CD8-positive, alpha-beta memory T cell (primary cell): Measurements from ENCODE around the gene NMRK1. TPM values are rescaled to one million over a fixed set of nuclear protein-coding genes. Genes with fewer than 3 reads are reported as not detected.

Source experiments
- CTCF ChIA-PET: fragments of 350-600 bp; sonication (Branson Sonifier 250); formaldehyde crosslinking; loops from one replicate; lab custom pipeline; 2021; ENCODE audit warnings: antibody characterized with exemption; lab: Charles Lee
- POLR2A ChIA-PET: fragments of 350-600 bp; sonication (Branson Sonifier 250); formaldehyde crosslinking; loops from one replicate; lab custom pipeline; 2021; ENCODE audit warnings: antibody characterized with exemption; lab: Charles Lee
- DNase-seq, 5 donors: peaks; one replicate each; pipeline versions ENCODE4 v3.0.0 to v3.0.0-alpha.2; 2020 to 2022; ENCODE audit warnings: mixed read lengths in 1 of 5
- H3K27ac ChIP-seq: one replicate; pipeline ENCODE4 v1.7.0; 2013; ENCODE audit warnings: low read depth, mild to moderate bottlenecking, low read length, moderate library complexity
- H3K27me3 ChIP-seq: 2 replicates; pipeline ENCODE4 v1.7.0; 2013; ENCODE audit warnings: low read length, mild to moderate bottlenecking; ENCODE audit not compliant: insufficient read depth, poor library complexity, severe bottlenecking
- H3K36me3 ChIP-seq: 2 replicates; pipeline ENCODE4 v1.7.0; 2013; ENCODE audit warnings: mild to moderate bottlenecking, low read length, moderate library complexity; ENCODE audit not compliant: insufficient read depth
- H3K4me1 ChIP-seq: 2 replicates; pipeline ENCODE4 v1.7.0; 2013; ENCODE audit warnings: mild to moderate bottlenecking, low read length, moderate library complexity; ENCODE audit not compliant: insufficient read depth
- H3K4me3 ChIP-seq: 2 replicates; pipeline ENCODE4 v1.7.0; 2013; ENCODE audit warnings: mild to moderate bottlenecking, low read length
- H3K9me3 ChIP-seq: 2 replicates; pipeline ENCODE4 v1.7.0; 2013; ENCODE audit warnings: mild to moderate bottlenecking, low read length
- H3K27ac Mint-ChIP-seq, 8 donors: one replicate each; pipeline ENCODE4 v1.8.0; 2020 to 2021; ENCODE audit warnings: mixed read lengths in 8 of 8, mild to moderate bottlenecking in 6 of 8, inconsistent platforms in 3 of 8, moderate library complexity in 3 of 8
- H3K27me3 Mint-ChIP-seq, 2 donors: one replicate each; pipeline ENCODE4 v1.8.0; 2020 to 2021; ENCODE audit warnings: mixed read lengths in 2 of 2, mild to moderate bottlenecking in 1 of 2, moderate library complexity in 1 of 2
- H3K36me3 Mint-ChIP-seq, 3 donors: one replicate each; pipeline ENCODE4 v1.8.0; 2020 to 2021; ENCODE audit warnings: mixed read lengths in 3 of 3, inconsistent platforms in 1 of 3, mild to moderate bottlenecking in 1 of 3
- H3K4me1 Mint-ChIP-seq, 3 donors: one replicate each; pipeline ENCODE4 v1.8.0; 2020 to 2021; ENCODE audit warnings: mixed read lengths in 3 of 3, inconsistent platforms in 1 of 3, mild to moderate bottlenecking in 1 of 3
- H3K4me3 Mint-ChIP-seq, 7 donors: one replicate each; pipeline ENCODE4 v1.8.0; 2020 to 2021; ENCODE audit warnings: mixed read lengths in 7 of 7, mild to moderate bottlenecking in 6 of 7, moderate library complexity in 4 of 7, inconsistent platforms in 2 of 7
- H3K9me3 Mint-ChIP-seq, 5 donors: one replicate each; pipeline ENCODE4 v1.8.0; 2020 to 2022; ENCODE audit warnings: mixed read lengths in 5 of 5, mild to moderate bottlenecking in 3 of 5, moderate library complexity in 2 of 5, inconsistent platforms in 1 of 5
- polyA plus RNA-seq: library from polyadenylated mRNA; unstranded; fragments of 300-500 nt; fragmentation: Illumina TruSeq; gene quantifications from one replicate; pipeline ENCODE4 v1.2.3, GENCODE V29; 2021
- total RNA-seq, 2 experiments: library from RNA; stranded (reverse); gene quantifications; one replicate each; pipeline ENCODE4 v1.2.3, GENCODE V29; 2021

The NMRK1 gene
- total and polyA plus RNA-seq, 3 experiments from 2014 or later = 14.1 to 48.4 (median 14.6) TPM

DNA sequence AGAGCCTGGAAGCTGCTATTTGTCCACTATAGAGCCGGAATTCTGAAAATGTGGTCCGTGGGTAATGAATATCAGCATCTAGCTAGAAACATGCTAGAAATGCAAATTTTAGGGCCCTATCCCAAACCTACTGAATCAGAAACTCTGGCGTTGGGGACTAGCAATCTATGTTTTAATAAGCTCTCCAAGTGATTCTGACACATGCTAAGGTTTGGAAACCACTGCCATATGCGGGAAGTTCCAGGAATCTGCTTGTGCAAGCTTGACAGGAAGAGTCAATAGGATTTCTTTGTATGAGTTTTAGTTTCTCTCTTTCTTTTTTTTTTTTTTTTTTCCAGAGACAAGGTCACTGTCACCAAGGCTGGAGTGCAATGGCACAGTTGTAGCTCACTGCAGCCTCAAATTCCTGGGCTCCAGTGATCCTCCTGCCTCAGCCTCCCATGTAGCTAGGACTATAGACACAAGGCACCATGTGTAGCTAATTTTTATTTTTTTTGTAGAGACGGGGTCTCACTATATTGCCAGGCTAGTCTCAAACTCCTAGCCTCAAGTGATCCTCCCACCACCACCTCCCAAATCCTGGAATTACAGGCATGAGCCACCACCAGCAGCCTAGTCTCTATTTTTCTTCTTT is 33.5 kb downstream of the NMRK1 start:
- H3K4me3 Mint-ChIP-seq = no peak overlapping the region
- peaks cover 0 to 1% (median 0%) of the 10 kb centered on the region in 5 donors for H3K9me3 Mint-ChIP-seq
- Histone ChIP-seq H3K27me3 (no peaks in the 10 kb centered on the region), H3K36me3 (no peaks in the 10 kb centered on the region), H3K4me3 (no peak overlapping the region), H3K27ac (no peak overlapping the region), H3K4me1 (no peaks in the 10 kb centered on the region), H3K9me3 (no peaks in the 10 kb centered on the region)
- no peaks in the 10 kb centered on the region for H3K4me1 Mint-ChIP-seq
- peaks cover 10 to 13% of the 10 kb centered on the region in 2 donors for H3K27me3 Mint-ChIP-seq
- ChIA-PET CTCF (interaction anchor here (0.7 to 1.3 kb wide), 4 partner anchors 20 to 26 kb away, joined by 3 read pairs; partner anchors contain the start of gene CARNMT1), POLR2A (interaction anchor here (0.6 to 0.9 kb wide), 3 partner anchors 26 to 155 kb away, joined by 3 to 5 read pairs (median 4); no protein-coding TSS in a partner anchor)
- H3K36me3 Mint-ChIP-seq = peaks cover 0 to 10% (median 2%) of the 10 kb centered on the region in 3 donors
- DNase-seq = no peak
- no peak overlapping the region for H3K27ac Mint-ChIP-seq

- Histone ChIP-seq H3K36me3 (no peaks in the 10 kb centered on the region), H3K27ac (no peak overlapping the region), H3K4me1 (no peaks in the 10 kb centered on the region), H3K4me3 (no peak overlapping the region), H3K9me3 (no peaks in the 10 kb centered on the region), H3K27me3 (no peaks in the 10 kb centered on the region)
- ChIA-PET CTCF (interaction anchor here (0.7 to 1.3 kb wide), 2 partner anchors 22 to 25 kb away, joined by 3 read pairs; partner anchors contain the start of gene CARNMT1), POLR2A (no interaction called here)
- Mint-ChIP-seq H3K27me3 (peaks cover 10 to 13% of the 10 kb centered on the region in 2 donors), H3K9me3 (no peaks in the 10 kb centered on the region), H3K36me3 (peaks cover 0 to 9% (median 0%) of the 10 kb centered on the region in 3 donors), H3K4me3 (no peak overlapping the region), H3K4me1 (no peaks in the 10 kb centered on the region), H3K27ac (no peak overlapping the region)
- no peak for DNase-seq
Measured at GRCh38 chr9:75053869-75054268, 34.1 kb downstream of the NMRK1 start.

DNA sequence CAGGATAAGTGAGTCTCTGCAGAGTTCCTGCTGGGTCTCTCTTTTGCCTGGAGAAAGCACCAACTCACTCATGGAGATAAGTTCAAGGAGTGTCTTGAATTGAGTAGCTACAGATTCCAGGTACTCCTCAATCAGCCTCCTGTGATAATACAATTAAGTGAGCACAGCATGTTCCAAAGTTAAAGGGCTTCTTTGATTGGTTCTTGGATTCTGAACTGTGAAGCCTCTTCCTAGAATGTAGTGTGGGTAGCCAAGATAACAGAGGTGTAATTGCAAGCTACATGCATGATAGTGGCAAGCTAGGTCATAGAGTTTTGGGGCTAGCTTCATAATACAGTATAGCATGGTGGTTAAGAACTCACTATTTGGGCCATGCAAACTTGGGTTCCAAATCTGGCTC is 36.7 kb downstream of the NMRK1 start:
- H3K27me3 Mint-ChIP-seq = peaks cover 12 to 17% of the 10 kb centered on the region in 2 donors
- no peaks in the 10 kb centered on the region for H3K36me3 ChIP-seq
- H3K4me1 Mint-ChIP-seq = no peaks in the 10 kb centered on the region
- CTCF ChIA-PET = no interaction called here
- DNase-seq = no peak
- no peaks in the 10 kb centered on the region for H3K4me1 ChIP-seq
- H3K27me3 ChIP-seq = no peaks in the 10 kb centered on the region
- H3K27ac Mint-ChIP-seq = no peak overlapping the region
- H3K36me3 Mint-ChIP-seq = peaks cover 0 to 5% (median 0%) of the 10 kb centered on the region in 3 donors
- no peak overlapping the region for H3K4me3 Mint-ChIP-seq
- H3K4me3 ChIP-seq = no peak overlapping the region
- no peaks in the 10 kb centered on the region for H3K9me3 Mint-ChIP-seq
- POLR2A ChIA-PET = no interaction called here
- H3K27ac ChIP-seq = no peak overlapping the region
- no peaks in the 10 kb centered on the region for H3K9me3 ChIP-seq

DNA sequence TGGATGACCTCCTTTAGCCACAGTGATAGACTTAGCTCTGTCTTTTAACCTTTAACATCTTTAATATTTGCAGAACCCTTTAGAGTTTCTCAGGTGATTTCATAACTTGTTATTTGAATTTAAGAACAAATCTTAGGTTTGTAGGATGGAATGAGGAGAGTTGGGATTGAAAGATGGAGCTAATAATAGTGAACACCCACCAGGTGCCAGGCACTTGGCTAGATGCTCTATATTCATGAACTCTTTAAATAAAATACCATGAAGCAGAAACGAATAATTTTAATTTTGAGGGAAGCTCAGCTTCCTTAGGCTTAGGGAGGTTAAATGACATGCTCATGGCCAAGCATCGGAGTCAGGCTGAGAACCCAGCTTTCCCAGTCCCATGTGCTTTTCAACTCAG is 40.4 kb downstream of the NMRK1 start:
- H3K4me3 Mint-ChIP-seq = no peak overlapping the region
- H3K27ac ChIP-seq = no peak overlapping the region
- no peaks in the 10 kb centered on the region for H3K27me3 ChIP-seq
- CTCF ChIA-PET = interaction anchor here (0.9 to 2.1 kb wide), 2 partner anchors 8 to 17 kb away, joined by 3 to 6 read pairs; no protein-coding TSS in a partner anchor
- H3K36me3 Mint-ChIP-seq = no peaks in the 10 kb centered on the region
- DNase-seq = no peak
- POLR2A ChIA-PET = no interaction called here
- no peaks in the 10 kb centered on the region for H3K36me3 ChIP-seq
- no peak overlapping the region for H3K27ac Mint-ChIP-seq
- no peaks in the 10 kb centered on the region for H3K9me3 Mint-ChIP-seq
- H3K4me1 Mint-ChIP-seq = no peaks in the 10 kb centered on the region
- no peak overlapping the region for H3K4me3 ChIP-seq
- no peaks in the 10 kb centered on the region for H3K4me1 ChIP-seq
- peaks cover 6 to 24% of the 10 kb centered on the region in 2 donors for H3K27me3 Mint-ChIP-seq
- no peaks in the 10 kb centered on the region for H3K9me3 ChIP-seq

GRCh38 chr9:75046725-75047345 is 41.1 kb downstream of the NMRK1 start:
- POLR2A ChIA-PET = no interaction called here

DNA sequence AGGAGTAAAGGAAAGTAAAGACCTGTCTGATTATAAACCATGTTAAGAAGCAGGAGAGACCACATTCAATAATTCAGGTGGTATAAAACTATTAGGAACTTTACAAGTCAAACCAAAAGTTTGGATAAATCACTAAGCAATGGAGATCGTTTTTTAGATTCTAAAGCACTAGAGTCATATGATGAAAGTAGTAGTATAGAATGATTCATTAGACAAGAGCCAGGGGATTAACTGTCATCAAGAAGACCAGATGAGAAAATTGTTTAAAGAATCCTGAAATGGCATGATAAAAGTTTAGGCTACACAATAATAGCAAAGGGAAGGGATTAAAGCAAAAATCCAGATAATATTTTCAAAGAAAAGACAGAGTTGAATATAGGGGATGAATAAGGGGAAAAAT is 46.9 kb downstream of the NMRK1 start:
- Histone ChIP-seq H3K27me3 (no peaks in the 10 kb centered on the region), H3K4me1 (no peaks in the 10 kb centered on the region), H3K4me3 (no peak overlapping the region), H3K9me3 (no peaks in the 10 kb centered on the region), H3K27ac (no peak overlapping the region), H3K36me3 (no peaks in the 10 kb centered on the region)
- Mint-ChIP-seq H3K4me3 (no peak overlapping the region), H3K36me3 (peaks cover 0 to 4% (median 0%) of the 10 kb centered on the region in 3 donors), H3K27me3 (peaks cover 2 to 20% of the 10 kb centered on the region in 2 donors), H3K27ac (peak overlapping the region in 1 of 8 donors; percentile 55), H3K4me1 (no peaks in the 10 kb centered on the region), H3K9me3 (no peaks in the 10 kb centered on the region)
- CTCF ChIA-PET = no interaction called here
- DNase-seq = no peak
- POLR2A ChIA-PET = no interaction called here

More at GRCh38 chr9:75046725-75047345, 41.1 kb downstream of the NMRK1 start:
- H3K27ac ChIP-seq = no peak overlapping the region
- Mint-ChIP-seq H3K4me1 (no peaks in the 10 kb centered on the region), H3K4me3 (no peak overlapping the region), H3K9me3 (no peaks in the 10 kb centered on the region), H3K27ac (no peak overlapping the region), H3K36me3 (no peaks in the 10 kb centered on the region), H3K27me3 (peaks cover 6 to 24% of the 10 kb centered on the region in 2 donors)
- H3K9me3 ChIP-seq = no peaks in the 10 kb centered on the region
- no peaks in the 10 kb centered on the region for H3K4me1 ChIP-seq
- no peak for DNase-seq
- H3K4me3 ChIP-seq = no peak overlapping the region
- H3K36me3 ChIP-seq = no peaks in the 10 kb centered on the region
- CTCF ChIA-PET = interaction anchor here (2.1 kb wide), 1 partner anchor 16 kb away, joined by 6 read pairs; no protein-coding TSS in a partner anchor
- no peaks in the 10 kb centered on the region for H3K27me3 ChIP-seq

DNA sequence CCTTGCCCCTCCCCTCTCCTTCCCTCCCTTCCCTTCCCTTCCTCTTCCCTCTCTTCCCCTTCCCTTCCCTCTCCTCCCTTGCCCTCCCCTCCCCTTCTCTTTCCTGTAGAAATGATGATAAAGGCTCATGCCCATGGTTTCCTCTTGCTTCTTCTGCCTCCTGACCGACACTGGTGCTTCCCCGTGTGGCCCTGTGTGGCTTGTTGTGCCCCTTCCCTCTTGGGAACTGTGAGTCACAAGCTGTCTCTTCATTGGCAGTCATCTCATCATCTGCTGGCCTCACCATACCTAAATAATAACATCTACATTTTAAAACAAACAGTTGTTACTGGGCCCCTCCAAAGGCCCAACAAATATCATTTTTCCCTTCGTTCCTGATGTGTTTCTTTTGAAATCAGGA is 48.2 kb downstream of the NMRK1 start:
- DNase-seq = no peak
- Histone ChIP-seq H3K4me3 (no peak overlapping the region), H3K4me1 (no peaks in the 10 kb centered on the region), H3K27me3 (no peaks in the 10 kb centered on the region), H3K36me3 (no peaks in the 10 kb centered on the region), H3K27ac (no peak overlapping the region), H3K9me3 (no peaks in the 10 kb centered on the region)
- Mint-ChIP-seq H3K27me3 (peaks cover 0 to 10% of the 10 kb centered on the region in 2 donors), H3K4me1 (no peaks in the 10 kb centered on the region), H3K4me3 (no peak overlapping the region), H3K27ac (no peak overlapping the region), H3K36me3 (peaks cover 0 to 4% (median 0%) of the 10 kb centered on the region in 3 donors), H3K9me3 (no peaks in the 10 kb centered on the region)
- ChIA-PET POLR2A (no interaction called here), CTCF (interaction anchor here (1.1 to 1.2 kb wide), 2 partner anchors 8 to 10 kb away, joined by 3 read pairs; no protein-coding TSS in a partner anchor)

DNA sequence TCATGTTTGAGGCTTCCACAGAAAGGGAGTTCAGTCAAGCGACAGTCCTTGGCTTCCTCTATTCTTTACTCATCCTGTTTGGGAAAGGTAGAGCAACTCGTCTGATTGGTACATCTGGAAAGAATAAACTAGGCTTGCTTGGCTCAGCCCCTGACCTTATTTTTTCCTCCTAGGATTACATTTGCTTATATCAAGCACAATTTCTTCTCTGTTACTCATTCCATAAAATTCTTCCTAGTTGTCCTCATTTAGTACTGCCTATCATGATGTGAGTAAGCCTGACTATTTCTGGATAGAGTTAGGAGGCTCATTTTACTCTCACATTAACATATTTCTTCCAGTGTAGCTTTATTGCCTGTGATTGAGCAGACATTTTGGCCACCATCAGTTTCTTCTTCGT is 48.9 kb downstream of the NMRK1 start:
- H3K27ac Mint-ChIP-seq = no peak overlapping the region
- H3K4me3 Mint-ChIP-seq = no peak overlapping the region
- H3K27me3 Mint-ChIP-seq = peaks cover 0 to 5% of the 10 kb centered on the region in 2 donors
- H3K27ac ChIP-seq = no peak overlapping the region
- POLR2A ChIA-PET = no interaction called here
- H3K9me3 ChIP-seq = no peaks in the 10 kb centered on the region
- no peaks in the 10 kb centered on the region for H3K36me3 ChIP-seq
- H3K4me3 ChIP-seq = no peak overlapping the region
- H3K4me1 Mint-ChIP-seq = no peaks in the 10 kb centered on the region
- no peaks in the 10 kb centered on the region for H3K4me1 ChIP-seq
- peaks cover 0 to 4% (median 0%) of the 10 kb centered on the region in 3 donors for H3K36me3 Mint-ChIP-seq
- DNase-seq = no peak
- H3K9me3 Mint-ChIP-seq = no peaks in the 10 kb centered on the region
- no peaks in the 10 kb centered on the region for H3K27me3 ChIP-seq
- CTCF ChIA-PET = interaction anchor here (1.1 to 1.2 kb wide), 2 partner anchors 9 to 11 kb away, joined by 3 read pairs; no protein-coding TSS in a partner anchor
